ENCODE data around the gene LRRC8A. TPM values are rescaled to one million over a fixed set of nuclear protein-coding genes. Genes with fewer than 3 reads are reported as not detected.
"Not testable (repeated sequence)": the region's sequence is repeated elsewhere in the genome, so short reads cannot be mapped to it uniquely, and the experiment has no call there.

The LRRC8A gene
- total RNA-seq, 1 donor from 2014 or later: 45.5 TPM

DNA sequence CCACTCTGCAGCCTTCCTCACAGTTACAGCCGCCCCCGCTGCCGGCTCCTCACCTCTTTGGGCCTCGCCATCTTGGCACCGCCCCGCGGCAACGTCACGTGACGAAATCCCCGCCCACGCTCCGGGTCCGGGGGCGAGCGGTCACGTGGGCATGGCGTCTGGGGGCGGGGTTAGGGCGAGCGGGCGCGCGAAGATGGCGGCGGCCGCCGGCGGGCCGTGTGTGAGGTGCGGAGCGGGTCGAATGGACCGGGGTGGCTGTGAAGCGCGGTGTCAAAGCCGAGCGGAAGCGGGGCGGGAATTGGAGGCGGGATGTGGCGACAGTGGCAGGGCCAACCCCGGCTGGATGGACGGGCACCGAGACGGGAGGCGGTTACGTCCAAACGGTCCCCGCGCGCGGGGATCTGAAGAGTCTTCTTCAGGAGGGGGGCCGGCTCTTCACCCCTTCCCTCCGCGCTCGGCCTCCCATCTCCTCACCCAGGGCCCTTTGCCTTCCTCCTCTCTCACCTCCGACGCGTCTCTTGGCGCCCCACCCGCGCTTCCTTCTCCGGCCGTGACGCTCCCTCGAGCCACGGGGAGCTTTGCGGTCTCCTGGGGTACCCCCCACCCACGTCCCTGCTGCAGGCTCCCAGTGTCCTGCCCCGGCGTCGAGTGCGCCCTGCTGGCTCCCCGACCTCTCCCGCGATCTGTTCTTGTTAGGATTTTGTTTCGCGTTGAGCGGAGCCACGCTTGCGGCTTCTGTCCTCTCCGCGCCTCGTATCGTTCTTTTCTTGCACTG is 65.8 kb downstream of the LRRC8A start, which contains the start of the genes DOLK and NUP188:
Gene DOLK, minus strand, starts transcription at position 77 of the 775 bp plus-strand sequence. CDS start 300 bp downstream, outside the sequence.
Gene NUP188, plus strand, starts transcription at position 173 of the 775 bp plus-strand sequence. Its CDS starts 21 bp downstream, at position 194.
- peak within 1 kb of the TSS; percentile 74 for H3K4me3 ChIP-seq
- H3K4me1 ChIP-seq: peaks cover 38% of the 10 kb centered on the region
- TF ChIP-seq, protein P1, sequence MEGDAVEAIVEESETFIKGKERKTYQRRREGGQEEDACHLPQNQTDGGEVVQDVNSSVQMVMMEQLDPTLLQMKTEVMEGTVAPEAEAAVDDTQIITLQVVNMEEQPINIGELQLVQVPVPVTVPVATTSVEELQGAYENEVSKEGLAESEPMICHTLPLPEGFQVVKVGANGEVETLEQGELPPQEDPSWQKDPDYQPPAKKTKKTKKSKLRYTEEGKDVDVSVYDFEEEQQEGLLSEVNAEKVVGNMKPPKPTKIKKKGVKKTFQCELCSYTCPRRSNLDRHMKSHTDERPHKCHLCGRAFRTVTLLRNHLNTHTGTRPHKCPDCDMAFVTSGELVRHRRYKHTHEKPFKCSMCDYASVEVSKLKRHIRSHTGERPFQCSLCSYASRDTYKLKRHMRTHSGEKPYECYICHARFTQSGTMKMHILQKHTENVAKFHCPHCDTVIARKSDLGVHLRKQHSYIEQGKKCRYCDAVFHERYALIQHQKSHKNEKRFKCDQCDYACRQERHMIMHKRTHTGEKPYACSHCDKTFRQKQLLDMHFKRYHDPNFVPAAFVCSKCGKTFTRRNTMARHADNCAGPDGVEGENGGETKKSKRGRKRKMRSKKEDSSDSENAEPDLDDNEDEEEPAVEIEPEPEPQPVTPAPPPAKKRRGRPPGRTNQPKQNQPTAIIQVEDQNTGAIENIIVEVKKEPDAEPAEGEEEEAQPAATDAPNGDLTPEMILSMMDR (IDR thresholded peaks at IDR 0.05): no peak
- H3K9me3 ChIP-seq: no peaks in the 10 kb centered on the region
- DNase-seq (peak; percentile 97), ATAC-seq (peak; percentile 95 to 96)
- H3K27ac ChIP-seq: peak within 1 kb of the TSS; percentile 91
- no peaks in the 10 kb centered on the region for H3K27me3 ChIP-seq (ENCODE audit: low read depth)
- intact Hi-C loops (cut with DNase I): no loop called here
- H3K36me3 ChIP-seq: peaks cover 37% of the 10 kb centered on the region

GRCh38 chr9:128961403-128961802 is 79.5 kb downstream of the LRRC8A start:
- H3K27ac ChIP-seq; ATAC-seq; H3K9me3 ChIP-seq; intact Hi-C loops (cut with DNase I); H3K27me3 ChIP-seq (ENCODE audit: low read depth); DNase-seq; H3K4me3 ChIP-seq; H3K4me1 ChIP-seq: not testable (repeated sequence)
- peaks cover 92% of the 10 kb centered on the region for H3K36me3 ChIP-seq

Other genes with a start within 250 kb of the LRRC8A start
- gene DYNC2I2, start 225.3 kb upstream of the LRRC8A start, total RNA-seq: 37.3 TPM
- gene SET, start 192.9 kb upstream of the LRRC8A start, total RNA-seq: 197 TPM
- 11.1 TPM for gene PKN3, start 179.6 kb upstream of the LRRC8A start, total RNA-seq
- gene ZDHHC12, start 158.0 kb upstream of the LRRC8A start, total RNA-seq: 29.4 TPM
- 45.5 TPM for gene ZER1, start 110.2 kb upstream of the LRRC8A start, total RNA-seq
- 25.6 TPM for gene TBC1D13, start 94.9 kb upstream of the LRRC8A start, total RNA-seq
- gene ENDOG, start 63.6 kb upstream of the LRRC8A start, total RNA-seq: 21.5 TPM
- gene SPOUT1, start 52.3 kb upstream of the LRRC8A start, total RNA-seq: 32.1 TPM
- gene KYAT1, start 183 bp upstream of the LRRC8A start, total RNA-seq: 7.1 TPM
- 39.8 TPM for gene PHYHD1, start 38.8 kb downstream of the LRRC8A start, total RNA-seq
- 14.4 TPM for gene DOLK, start 65.5 kb downstream of the LRRC8A start, total RNA-seq
- gene NUP188, start 65.6 kb downstream of the LRRC8A start, total RNA-seq: 42.4 TPM
- gene SH3GLB2, start 146.2 kb downstream of the LRRC8A start, total RNA-seq: 94.7 TPM
- 21.2 TPM for gene MIGA2, start 154.5 kb downstream of the LRRC8A start, total RNA-seq
- 9.5 TPM for gene DOLPP1, start 199.0 kb downstream of the LRRC8A start, total RNA-seq
- 23.2 TPM for gene CRAT, start 228.7 kb downstream of the LRRC8A start, total RNA-seq
- gene PTPA, start 229.3 kb downstream of the LRRC8A start, total RNA-seq: 100 TPM

All from lower lobe of right lung (tissue), 2 donors.